HG02678 (cell line): ENCODE results near the gene VPS35.
A peak's percentile ranks its signal among the peaks of the same experiment; 100 is the strongest.
"Not testable (repeated sequence)": the region's sequence is repeated elsewhere in the genome, so short reads cannot be mapped to it uniquely, and the experiment has no call there.

ENCODE experiments used
- ATAC-seq: cut with Tn5 transposase; IDR thresholded peaks from one replicate; pipeline ENCODE4 v1.9.1; 2021; ENCODE audit warnings: mild to moderate bottlenecking, moderate library complexity; ENCODE audit not compliant: unreplicated experiment

The VPS35 gene

GRCh38 chr16:46673320-46674013 is 15.5 kb downstream of the VPS35 start:
- ATAC-seq: peak; percentile 78

GRCh38 chr16:46662123-46662522 is 26.9 kb downstream of the VPS35 start:
- no peak for ATAC-seq

GRCh38 chr16:46658925-46659324 is 30.1 kb downstream of the VPS35 start:
- peak; percentile 91 for ATAC-seq

DNA sequence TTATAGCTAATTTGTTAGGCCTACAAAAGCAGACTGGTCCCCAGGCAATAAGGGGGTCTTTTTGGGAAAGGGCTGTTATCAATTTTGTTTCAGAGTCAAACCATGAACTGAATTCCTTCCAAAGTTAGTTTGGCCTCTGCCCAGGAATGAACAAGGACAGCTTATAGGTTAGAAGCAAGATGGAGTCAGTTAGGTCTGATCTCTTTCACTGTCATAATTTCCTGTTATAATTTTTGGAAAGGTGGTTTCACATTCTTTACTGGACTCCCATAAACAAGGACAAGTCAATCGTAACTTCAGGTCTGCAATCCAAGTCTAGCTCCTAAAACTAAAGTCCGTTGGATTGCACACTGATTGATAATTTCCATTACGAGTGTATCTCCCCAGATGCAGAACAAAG is 37.7 kb downstream of the VPS35 start:
- ATAC-seq: no peak

GRCh38 chr16:46650254-46650623 is 38.7 kb downstream of the VPS35 start:
- ATAC-seq: no peak

DNA sequence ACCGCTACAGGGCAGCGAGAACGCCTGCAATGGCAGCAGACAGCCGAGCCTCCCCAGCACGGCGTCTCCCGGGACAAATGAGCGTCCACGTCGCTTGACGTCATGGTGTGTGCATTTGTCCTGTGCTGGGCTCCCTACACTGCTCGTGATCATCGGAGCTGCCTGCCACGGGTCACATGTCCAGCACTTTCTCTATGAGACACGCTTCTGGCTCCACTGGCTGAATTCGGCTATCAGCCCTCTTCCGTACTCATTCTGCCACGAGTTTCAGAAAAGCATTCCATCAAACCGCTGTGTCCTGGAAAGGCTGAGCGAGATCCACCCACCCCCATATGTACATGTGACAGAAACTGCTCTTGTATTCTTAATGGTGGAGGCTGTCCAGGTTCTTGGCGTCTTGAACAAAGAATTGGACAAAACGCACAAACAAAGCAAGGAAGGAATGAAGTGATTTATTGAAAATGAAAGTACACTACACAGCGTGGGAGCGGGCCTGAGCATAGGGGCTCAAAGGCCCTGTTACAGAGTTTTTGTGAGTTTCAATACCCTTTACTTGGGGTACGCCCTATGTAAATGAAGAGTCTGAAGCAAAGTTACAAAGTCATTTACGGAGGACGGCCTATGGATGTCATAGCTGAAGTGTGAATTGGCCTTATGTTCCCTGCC is 39.3 kb downstream of the VPS35 start:
- no peak for ATAC-seq

DNA sequence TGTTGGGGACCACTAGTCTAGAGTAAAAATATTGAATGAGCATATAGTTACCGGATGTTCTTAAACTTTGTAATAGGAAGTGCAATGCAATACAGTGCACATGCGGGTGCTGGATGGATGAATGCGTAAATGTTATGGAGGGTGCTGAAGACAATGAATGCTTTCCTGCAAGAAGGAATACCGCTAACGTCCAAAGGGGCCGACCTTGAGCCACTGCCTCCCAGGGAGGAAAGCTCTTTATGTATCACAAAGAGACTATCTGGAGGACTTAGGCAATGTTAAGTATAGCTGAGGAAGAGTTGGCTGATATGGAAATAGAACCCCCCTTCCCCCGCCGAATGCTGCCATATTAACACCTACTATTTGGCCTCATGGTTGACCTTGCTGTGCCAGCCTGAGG is 40.3 kb downstream of the VPS35 start:
- ATAC-seq: no peak

DNA sequence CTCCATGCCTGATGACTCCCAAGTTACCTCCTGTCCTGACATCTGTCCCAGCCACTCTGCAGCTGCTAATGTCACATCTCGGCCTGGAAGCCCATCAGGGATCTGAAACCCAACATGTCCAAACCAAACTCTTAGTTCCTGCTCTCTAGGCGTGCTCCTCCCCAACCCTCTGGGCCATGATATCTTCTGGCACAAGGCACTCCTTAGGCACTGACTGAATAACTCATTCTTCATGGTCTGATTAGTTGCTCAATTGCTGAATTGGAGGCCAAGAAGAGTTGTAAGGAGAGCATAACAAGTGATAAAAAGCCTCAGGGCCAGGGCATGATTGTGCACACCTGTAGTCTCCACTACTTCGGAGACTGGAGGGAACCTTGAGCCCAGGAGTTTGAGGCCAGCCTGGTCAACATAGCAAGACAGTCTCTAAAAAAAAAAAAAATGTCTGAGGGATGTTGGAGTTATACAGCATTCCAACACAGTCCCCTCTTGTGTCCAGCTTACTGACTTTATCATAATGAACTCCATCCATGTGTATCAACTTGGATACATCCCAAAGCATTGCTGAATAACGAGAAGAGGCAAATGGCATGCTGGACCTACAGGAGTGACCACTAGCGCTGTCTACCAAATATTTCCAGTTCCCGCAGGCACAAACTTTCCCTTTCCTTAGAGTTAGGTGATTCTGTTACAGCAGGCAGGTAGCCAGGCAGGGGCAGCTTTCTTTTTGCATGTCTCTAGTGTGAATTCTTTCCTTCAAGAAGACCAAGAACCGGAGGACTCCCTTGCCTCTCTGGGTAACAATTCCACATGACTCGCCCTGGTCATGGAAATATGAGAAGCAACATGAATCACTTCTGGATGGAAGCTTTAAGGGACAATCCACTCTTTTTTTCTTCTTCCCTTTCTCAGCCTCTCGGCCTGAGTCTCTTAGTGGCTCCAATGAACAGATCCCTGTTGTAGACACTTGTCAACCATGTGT is 49.7 kb downstream of the VPS35 start:
- no peak for ATAC-seq

- ATAC-seq: no peak
Measured at GRCh38 chr16:46632778-46633733, 55.9 kb downstream of the VPS35 start.

- ATAC-seq: no peak
Measured at GRCh38 chr16:46629331-46630219, 59.4 kb downstream of the VPS35 start.

GRCh38 chr16:46627746-46628145 is 61.2 kb downstream of the VPS35 start:
- no peak for ATAC-seq

GRCh38 chr16:46626681-46627080 is 62.3 kb downstream of the VPS35 start:
- not testable (repeated sequence) for ATAC-seq

DNA sequence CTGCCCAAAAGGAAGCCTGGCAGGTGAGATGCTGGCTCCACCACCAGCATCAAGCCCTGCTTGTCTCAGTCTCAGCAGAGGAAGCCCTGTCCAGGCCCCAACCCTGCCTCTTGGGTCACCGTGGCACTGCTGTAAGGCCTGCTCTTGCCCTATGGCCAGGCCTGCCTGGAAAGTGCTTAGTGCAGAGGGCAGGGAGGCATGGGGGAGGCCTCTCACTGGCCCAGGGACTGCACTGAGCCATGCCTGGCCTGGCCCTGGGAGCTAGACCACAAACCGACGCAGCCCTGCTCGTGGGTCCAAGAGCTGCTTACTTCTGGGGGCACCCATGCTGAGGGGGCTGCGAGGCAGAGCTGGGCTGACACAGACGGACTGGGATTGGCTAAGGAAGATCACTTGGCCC is 64.1 kb downstream of the VPS35 start:
- not testable (repeated sequence) for ATAC-seq

DNA sequence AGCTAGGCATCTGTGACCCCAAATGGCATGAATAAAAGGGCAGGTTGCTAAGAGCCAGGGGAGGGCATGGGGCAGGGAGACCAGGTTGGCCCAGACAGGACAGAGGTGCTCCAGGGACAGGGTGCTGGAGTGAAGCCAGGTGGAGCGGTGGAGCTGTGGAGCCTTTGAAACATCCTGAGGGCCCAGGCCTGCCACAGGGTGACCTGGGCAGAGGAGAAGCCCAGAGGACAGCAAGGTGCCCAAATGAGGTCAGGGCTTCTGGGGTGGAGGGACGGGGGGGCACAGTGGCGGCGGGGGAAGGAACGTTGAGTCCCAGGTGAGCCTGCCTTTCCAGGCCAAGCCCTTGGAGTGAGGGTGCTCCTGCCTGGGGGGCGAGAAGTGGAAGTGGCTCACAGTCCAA is 65.3 kb downstream of the VPS35 start:
- not testable (repeated sequence) for ATAC-seq

DNA sequence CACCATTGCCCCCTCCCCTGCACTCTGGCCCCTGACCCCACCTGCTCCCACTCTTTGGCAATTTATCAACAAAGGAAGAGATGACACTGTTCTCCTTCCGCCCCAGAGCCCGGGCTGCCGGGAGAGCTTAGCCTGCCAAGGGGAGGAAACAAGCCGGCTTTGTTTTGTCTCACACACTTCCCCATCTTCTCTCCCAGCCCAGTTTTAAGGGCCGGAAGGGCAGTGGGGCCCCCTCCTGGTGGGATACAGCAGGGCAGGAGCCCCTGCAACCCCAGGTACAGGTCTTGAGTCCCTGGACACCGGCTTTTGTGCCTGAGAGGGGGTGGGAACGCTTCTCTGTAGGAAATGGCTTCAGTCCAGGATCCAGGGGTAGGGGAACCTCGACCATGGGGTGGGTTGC is 65.7 kb downstream of the VPS35 start:
- not testable (repeated sequence) for ATAC-seq

- no peak for ATAC-seq
Measured at GRCh38 chr16:46621934-46622676, 66.9 kb downstream of the VPS35 start.

DNA sequence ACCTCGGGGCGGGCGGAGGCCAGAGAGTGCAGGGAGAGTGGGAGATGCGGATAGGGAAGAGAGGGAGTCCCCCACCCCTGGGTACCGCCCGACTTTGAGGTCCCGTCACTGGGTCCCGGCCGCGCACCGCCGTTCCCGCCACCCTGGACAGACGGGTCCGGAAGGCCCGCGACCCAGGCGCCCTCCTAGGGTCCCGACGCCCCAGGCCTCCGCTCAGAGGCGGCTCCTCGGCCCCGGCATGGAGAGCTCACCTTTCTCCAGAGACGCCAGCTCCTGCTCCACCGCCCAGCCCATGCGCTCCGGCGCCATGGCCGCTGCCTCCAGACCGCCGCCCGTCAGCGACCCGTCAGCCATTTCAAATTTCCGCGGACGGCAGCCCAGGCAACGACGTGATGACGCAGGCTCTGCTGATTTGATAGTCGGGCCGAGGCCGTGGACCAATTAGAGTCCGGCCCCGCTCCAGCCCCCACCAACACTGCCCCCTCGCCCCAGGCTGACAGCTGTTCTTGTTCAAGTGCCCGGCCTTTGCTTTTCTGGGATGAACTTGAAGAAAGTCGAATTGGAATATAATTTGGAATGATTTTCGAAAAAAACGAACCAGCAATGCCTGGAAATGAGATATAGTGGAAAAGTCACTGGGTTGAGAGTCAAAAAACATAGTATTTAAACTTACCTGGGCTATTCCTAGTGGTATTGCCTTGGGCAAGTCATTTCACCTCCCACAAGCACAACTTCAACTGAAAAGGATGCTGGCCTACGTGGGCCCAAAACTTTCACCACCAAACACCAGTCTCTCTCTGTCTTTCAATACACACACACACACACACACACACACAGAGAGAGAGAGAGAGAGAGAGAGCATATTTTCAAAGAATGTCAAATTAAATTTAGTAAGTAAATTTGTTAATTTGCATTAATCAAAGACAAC is 67.7 kb downstream of the VPS35 start, which contains the start of gene SHCBP1:
TSS of gene SHCBP1 (minus strand) at position 374 of the 928 bp plus-strand sequence. CDS start at position 354, 20 bp downstream.
- peak; percentile 95 for ATAC-seq
